ENCODE measurements around the gene YBX2.

Gene YBX2

GRCh38 chr17:7304179-7304578 is 9.7 kb upstream of the YBX2 start:
- DNase-seq (ENCODE audit: low read depth in 3 of 3): no peak

- DNase-seq (ENCODE audit: low read depth in 3 of 3): peak in 2 of 3 experiments; percentile 45 to 69
Observed at GRCh38 chr17:7296189-7296861, 1.9 kb upstream of the YBX2 start.

GRCh38 chr17:7295230-7296180 is 1.1 kb upstream of the YBX2 start:
- no peak for DNase-seq (ENCODE audit: low read depth in 3 of 3)

GRCh38 chr17:7293816-7294613 is 424 bp downstream of the YBX2 start:
- DNase-seq (ENCODE audit: low read depth in 3 of 3): no peak

GRCh38 chr17:7293159-7293558 is 1.3 kb downstream of the YBX2 start:
- DNase-seq (ENCODE audit: low read depth in 3 of 3): no peak

- DNase-seq (ENCODE audit: low read depth in 3 of 3): no peak
Observed at GRCh38 chr17:7292729-7293128, 1.7 kb downstream of the YBX2 start.

GRCh38 chr17:7292194-7292593 is 2.2 kb downstream of the YBX2 start:
- DNase-seq (ENCODE audit: low read depth in 3 of 3): no peak

- no peak for DNase-seq (ENCODE audit: low read depth in 3 of 3)
Observed at GRCh38 chr17:7290685-7291084, 3.8 kb downstream of the YBX2 start.

- no peak for DNase-seq (ENCODE audit: low read depth in 3 of 3)
Observed at GRCh38 chr17:7290166-7290565, 4.3 kb downstream of the YBX2 start.

GRCh38 chr17:7289256-7290032 is 5.0 kb downstream of the YBX2 start:
- no peak for DNase-seq (ENCODE audit: low read depth in 3 of 3)

- no peak for DNase-seq (ENCODE audit: low read depth in 3 of 3)
Observed at GRCh38 chr17:7285679-7286078, 8.8 kb downstream of the YBX2 start.

GRCh38 chr17:7284911-7285310 is 9.5 kb downstream of the YBX2 start:
- DNase-seq (ENCODE audit: low read depth in 3 of 3): no peak

- DNase-seq (ENCODE audit: low read depth in 3 of 3): no peak
Observed at GRCh38 chr17:7283471-7284216, 10.8 kb downstream of the YBX2 start.

GRCh38 chr17:7282752-7283321 is 11.6 kb downstream of the YBX2 start:
- no peak for DNase-seq (ENCODE audit: low read depth in 3 of 3)

- DNase-seq (ENCODE audit: low read depth in 3 of 3): no peak
Observed at GRCh38 chr17:7281953-7282751, 12.3 kb downstream of the YBX2 start.

GRCh38 chr17:7281074-7281952 is 13.1 kb downstream of the YBX2 start, which contains the start of gene SLC2A4:
TSS of gene SLC2A4 (plus strand) at chr17:7281718. CDS start at chr17:7281935, 217 bp downstream.
- DNase-seq (ENCODE audit: low read depth in 3 of 3): peak; percentile 79 to 94 (median 84)

GRCh38 chr17:7280519-7281073 is 13.8 kb downstream of the YBX2 start:
- DNase-seq (ENCODE audit: low read depth in 3 of 3): peak; percentile 67 to 85 (median 78)

- DNase-seq (ENCODE audit: low read depth in 3 of 3): no peak
Observed at GRCh38 chr17:7279448-7279847, 15.0 kb downstream of the YBX2 start.
